GM18909 (cell line): ENCODE data around the gene ITM2B.

Source experiments
- ATAC-seq: cut with Tn5 transposase; IDR thresholded peaks from one replicate; pipeline ENCODE4 v1.9.1; 2021; ENCODE audit warnings: mild to moderate bottlenecking; ENCODE audit not compliant: unreplicated experiment, poor library complexity

The ITM2B gene

DNA sequence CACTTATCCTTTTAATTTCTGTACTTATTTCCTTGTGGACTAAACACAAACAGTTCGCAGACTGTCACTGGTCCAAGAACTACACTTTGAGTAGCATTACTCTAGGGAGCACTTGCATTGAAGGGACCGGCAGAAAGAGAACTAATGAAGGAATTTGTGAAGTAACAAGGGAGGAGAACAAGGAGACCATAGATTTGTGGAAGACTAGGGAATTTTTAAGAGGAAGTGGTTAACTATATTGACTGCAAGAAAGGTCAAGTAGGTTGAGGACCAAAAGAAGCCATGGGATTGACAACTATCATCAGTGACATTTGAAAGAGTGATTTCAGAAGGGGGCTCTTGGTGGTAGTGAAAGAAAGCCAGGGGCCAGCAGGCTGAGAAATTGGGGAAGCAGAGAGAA is 66.6 kb downstream of the ITM2B start:
- no peak for ATAC-seq

DNA sequence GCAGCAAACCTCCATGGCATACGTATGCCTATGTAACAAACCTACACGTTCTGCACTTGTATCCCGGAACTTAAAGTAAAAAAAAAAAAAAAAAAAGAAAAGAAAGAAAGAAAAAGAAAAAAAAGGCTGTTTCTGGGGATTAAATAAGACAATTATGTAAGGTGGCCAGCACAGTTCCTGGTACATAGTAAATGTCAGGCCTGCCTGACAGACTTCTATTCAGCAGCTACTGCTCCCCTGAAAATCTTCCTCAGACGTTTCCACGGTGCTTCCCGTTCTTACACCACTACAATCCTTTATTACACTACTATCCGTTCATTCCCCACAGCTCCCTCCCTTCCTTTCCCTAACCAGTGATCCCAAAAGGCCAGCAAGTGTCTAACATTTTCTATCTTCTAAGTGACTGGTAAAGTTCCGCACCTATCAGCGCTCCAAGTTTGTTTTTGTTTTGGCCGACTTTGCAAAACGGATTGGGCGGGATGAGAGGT is 69.9 kb downstream of the ITM2B start:
- ATAC-seq, result no peak

DNA sequence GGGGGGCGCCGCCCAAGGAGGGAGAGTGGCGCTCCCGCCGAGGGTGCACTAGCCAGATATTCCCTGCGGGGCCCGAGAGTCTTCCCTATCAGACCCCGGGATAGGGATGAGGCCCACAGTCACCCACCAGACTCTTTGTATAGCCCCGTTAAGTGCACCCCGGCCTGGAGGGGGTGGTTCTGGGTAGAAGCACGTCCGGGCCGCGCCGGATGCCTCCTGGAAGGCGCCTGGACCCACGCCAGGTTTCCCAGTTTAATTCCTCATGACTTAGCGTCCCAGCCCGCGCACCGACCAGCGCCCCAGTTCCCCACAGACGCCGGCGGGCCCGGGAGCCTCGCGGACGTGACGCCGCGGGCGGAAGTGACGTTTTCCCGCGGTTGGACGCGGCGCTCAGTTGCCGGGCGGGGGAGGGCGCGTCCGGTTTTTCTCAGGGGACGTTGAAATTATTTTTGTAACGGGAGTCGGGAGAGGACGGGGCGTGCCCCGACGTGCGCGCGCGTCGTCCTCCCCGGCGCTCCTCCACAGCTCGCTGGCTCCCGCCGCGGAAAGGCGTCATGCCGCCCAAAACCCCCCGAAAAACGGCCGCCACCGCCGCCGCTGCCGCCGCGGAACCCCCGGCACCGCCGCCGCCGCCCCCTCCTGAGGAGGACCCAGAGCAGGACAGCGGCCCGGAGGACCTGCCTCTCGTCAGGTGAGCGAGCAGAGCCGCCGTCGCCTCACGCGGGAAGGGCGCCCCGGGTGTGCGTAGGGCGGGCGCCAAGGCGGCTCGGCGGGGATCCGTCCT is 70.5 kb downstream of the ITM2B start, which contains the start of gene RB1:
Gene RB1 (plus strand): TSS at position 393 of the 784 bp plus-strand sequence. CDS start 162 bp downstream, at position 555.
- ATAC-seq, result peak; percentile 83

DNA sequence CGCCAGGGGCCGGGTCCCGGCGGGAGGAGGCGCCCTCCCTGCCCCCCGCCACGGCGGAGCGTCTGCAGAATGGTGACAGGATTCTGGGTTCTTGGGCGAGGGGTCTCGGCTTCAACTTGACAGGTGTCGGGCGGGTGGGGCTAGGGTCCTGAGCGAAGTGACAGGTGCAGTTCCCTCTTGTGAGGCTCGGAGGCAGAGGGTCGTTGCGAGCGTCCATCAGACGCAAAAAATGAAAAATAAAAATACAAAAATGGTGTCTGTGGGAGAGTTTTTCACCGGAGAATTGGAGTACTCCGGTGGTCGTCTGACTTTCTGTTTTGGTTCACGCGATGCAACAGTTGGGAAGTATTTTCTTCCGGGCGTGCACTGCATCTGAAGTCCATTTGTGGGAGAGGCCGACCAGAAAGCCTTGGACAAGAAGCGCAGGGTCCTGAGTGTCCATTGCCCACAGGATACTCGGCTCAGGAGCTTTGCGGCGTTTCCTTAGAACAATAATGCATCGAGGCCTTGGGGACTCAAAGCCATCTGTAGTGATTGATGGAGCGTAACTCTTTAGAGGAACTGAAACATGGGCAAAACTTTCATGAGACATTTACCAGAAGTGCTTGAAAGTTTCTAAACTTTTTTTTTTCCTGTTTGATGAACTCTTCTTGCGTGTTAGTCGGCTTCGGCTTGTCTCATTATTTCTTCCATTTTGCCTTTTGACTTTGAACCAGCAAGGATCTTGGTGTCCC is 71.3 kb downstream of the ITM2B start:
- ATAC-seq, result peak; percentile 58

DNA sequence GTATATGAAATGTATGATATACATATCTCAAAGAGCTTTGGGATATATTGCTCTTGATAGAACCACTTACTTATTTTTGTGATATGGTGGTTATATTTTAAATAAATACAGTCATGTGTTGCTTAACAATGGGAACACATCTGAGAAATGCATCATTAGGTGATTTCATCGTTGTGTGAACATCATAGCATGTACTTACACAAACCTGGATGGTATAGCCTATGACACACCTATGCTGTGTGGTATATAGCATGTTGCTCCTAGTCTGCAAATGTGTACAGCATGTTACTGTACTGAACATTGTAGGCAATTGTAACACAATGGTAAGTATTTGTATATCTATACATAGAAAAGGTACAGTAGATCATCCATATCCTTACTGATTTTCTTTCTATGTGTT is 78.2 kb downstream of the ITM2B start:
- no peak for ATAC-seq

DNA sequence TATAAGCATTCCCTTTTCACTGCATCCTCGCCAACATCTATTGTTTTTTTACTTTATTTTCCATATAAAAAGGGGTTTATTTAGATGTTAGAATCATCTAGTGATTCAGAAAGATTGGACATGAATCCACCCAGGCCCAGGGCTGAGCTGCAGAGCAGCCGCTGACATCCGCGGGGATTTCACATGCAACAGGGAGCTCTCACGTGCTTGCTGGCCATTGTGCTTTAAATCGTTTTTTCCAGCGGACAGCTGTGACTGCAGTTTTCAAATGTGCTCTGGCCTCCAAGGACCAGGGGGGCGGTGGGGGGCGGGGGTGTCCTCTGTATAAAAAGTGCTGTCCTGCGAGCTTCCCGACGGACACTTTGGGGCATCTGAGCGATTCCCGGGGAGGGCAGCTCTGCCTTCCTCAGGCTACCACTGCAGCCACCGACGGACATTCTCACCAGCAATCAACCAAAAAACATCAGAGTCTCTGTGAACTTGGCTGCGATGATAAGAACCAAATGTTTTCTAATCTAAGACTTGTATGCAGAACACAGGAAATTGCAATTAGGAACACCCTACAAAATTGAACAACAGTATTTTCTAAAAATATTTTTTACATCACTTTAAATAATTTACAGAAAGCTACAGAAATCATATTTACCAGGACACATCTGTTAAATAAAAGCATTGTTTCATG is 83.1 kb downstream of the ITM2B start:
- no peak for ATAC-seq

DNA sequence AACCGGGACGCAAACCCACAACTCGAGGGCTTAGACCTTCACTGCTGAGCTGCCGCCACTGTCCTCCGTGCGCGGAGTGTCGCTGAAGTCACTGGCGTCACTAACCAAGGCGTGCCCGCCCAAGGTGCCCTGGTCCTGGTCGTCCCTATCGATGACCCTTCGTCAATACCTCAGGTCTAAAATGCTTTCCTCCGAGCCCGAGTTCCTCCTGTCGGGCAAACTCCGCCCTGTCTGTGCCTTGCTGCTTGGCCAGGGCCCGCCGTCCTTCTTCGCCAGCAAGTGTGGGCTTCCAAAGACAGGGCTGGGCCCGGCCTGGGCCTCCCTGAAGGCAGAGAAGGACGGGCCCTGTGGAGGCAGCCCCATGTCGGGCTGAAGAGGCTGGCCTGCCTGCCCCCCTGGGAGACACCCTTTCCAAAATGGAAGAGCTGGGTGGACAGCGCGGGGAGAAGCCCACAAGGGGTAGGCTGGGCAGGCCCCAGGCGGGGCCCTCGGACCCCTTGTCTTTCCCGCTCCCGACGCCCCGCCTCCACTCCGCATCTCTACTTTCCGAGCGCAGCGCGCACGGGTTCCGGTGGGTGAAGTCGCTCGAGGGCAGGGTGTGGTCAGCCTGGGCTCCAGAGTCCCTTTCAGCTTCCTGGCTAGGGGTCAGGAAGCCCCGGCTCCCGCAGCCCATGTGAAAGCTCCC is 84.0 kb downstream of the ITM2B start:
- ATAC-seq, result no peak

DNA sequence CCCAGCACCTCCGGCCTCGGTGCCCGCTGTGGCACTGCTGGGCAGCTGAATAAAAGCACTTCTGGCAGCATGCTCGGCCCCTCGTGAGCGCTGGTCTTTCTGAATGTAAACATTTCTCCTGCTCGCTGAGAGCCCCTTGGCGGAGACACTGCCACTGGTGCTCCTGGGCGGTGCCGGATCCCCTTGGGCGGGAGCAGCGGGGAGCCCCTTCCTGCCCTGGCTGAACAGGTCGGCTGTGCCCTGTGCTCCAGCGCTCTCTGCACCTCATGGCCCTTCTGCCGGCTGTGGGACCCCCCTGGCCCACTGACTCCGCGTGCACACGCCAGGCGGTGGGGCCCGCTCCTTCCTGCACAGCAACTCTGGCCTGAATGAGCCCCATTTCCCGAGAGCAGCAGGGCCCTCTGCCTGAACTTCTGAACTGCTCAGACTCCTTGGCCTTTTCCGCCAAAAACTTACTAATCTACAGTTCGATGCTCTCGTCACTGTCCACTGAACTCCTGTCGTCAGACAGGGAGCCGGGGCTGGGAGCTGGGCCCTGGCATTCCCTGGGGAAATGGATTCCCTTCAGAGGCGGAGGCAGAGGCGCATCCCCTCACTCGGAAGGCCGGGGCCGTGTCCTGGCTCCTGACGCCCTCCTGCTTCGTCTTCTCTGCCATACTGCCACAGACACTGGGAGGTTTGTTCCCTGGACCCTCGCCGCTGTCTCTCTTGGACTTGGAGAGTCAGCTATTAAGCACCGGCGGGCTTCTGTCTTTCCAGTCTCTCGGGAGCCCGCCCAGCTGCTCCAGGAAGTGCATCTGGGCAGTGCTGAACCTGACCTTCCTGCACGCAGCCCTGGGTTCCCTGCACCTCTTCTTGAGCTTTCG is 84.7 kb downstream of the ITM2B start:
- ATAC-seq, result no peak

DNA sequence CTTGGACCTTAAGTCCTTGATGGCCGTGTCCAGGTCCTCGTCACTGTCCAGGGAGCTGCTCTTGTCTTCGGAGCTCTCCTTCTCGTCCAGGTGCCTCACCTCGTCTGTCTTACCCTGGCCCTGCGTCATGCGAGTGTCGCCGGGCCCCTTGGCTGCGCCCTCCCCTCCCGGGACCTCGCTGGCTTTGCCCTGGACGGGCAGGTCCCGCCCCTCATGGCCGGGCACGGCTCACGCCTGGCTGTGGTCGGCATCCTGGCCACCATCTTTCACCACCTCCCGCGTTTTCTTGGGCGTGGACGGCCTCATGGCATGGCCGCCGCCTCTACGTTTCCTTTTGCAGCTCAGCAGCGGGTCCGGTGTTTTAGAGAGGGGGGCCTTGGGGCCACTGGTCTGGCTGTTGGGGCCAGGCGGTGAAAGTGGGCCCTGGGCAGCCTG is 85.4 kb downstream of the ITM2B start:
- no peak for ATAC-seq

DNA sequence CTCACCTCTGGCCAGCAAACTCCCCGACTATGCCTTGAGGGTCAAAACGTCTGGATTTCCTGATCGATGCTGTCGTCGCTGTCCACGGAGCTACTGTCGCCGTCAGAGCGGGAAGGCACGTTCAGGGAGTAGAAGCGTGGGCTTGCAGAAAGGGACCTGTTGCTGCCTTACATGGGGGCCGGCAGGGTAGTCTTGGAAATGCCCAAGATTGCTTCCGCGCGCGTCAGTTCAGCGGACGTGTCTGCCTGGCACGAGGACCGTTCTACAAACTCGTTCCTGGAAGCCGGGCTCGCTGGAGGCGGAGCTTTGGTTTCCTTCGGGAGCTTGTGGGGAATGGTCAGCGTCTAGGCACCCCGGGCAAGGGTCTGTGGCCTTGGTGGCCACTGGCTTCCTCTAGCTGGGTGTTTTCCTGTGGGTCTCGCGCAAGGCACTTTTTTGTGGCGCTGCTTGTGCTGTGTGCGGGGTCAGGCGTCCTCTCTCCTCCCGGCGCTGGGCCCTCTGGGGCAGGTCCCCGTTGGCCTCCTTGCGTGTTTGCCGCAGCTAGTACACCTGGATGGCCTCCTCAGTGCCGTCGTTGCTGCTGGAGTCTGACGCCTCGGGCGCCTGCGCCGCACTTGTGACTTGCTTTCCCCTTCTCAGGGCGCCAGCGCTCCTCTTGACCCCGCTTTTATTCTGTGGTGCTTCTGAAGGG is 86.0 kb downstream of the ITM2B start:
- ATAC-seq, result no peak
